Hematopoietic multipotent progenitor cell treated with erythropoietin and hydrocortisone succinate and interleukin-3 and kit ligand, for 6 days (in vitro differentiated cells): Measurements from ENCODE around the gene FADD.
"Not testable (repeated sequence)": the region's sequence is repeated elsewhere in the genome, so short reads cannot be mapped to it uniquely, and the experiment has no call there.

Experiments
- DNase-seq: peaks from one replicate; pipeline ENCODE4 v3.0.0-alpha.2; 2015

FADD gene

DNA sequence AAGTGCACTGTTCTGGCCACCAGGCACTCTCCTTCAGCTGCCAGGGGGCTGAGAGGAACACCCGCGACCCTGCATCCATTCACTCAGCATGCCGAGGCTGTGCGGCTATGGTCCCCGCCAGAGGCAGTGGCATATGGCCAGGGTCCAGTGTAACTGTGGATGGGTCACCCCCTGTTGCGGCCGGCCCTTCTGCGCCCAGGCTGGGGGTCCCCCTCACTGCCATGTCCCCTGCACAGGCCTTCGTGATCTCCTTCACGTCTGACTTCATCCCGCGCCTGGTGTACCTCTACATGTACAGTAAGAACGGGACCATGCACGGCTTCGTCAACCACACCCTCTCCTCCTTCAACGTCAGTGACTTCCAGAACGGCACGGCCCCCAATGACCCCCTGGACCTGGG is 20.8 kb upstream of the FADD start:
- no peak for DNase-seq

DNA sequence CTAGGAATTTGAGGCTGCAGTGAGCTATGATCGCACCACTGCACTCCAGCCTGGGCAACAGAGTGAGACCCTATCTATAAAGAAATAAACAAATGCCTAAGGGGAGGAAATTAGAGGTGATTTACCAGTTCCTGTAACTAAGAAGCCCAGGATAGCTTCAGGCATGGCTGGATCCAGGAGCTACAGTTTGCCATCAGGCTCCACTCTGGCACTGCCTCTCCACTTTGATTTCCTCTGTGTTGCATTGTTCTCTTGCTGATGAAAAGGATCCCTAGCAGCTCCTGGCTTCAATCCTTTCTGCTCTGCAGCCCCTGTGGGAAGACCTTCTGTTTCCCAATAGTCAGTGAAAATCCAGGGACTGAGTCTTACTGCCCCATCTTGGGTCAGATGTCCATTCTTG is 20.1 kb upstream of the FADD start:
- no peak for DNase-seq

DNA sequence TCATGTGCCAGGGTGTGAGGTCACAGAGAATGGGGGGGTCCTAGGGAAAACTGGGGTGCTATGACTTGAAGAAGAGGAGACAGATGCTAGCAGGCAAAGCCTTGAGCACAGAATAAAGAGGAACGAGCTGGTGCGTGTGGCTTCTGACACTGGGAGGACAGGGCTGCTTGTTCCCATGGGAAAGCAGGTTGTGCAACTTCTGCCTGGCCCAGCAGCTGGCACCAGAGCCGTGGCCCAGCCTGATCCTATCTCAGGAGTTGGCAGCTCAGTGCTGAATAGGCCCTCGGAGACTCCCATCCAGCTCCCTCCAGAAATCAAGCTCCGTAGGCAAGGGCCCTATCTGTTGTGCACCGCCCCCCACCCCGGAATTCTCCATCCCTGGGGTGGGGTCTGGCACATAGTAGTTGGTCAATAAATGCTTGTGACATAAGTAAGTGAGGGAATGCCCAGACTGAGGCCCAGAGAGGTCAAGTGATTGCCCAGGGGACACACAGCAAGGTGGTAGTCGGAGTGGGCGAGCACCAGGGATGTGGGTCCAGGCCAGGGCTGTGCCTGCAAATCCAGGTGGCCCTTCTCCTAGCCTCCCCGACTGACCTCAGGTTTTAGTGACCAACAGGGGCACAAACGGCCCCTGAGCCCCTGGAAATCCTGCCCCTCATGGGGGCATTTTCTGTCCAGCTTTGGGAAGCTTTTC is 19.5 kb upstream of the FADD start:
- DNase-seq = no peak

DNA sequence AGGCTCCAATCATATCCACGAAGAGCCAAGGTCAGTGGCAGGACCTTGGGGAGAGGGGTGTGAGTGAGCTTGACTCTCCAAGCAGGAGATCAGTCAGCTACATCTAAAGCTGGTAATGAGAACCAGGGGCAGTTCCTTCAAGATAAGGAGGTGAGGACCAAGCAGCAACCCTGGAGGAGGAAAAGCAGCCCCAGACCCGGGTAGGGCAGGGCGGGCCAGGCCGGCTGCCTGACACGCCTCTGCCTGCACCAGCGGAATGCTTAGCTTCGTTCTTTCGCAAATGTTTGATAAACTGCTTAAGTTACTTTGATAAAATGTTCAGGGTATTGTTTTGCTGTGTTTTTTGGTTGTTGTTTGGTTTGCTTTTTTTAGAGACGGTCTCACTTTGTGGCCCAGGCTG is 18.7 kb upstream of the FADD start:
- no peak for DNase-seq

DNA sequence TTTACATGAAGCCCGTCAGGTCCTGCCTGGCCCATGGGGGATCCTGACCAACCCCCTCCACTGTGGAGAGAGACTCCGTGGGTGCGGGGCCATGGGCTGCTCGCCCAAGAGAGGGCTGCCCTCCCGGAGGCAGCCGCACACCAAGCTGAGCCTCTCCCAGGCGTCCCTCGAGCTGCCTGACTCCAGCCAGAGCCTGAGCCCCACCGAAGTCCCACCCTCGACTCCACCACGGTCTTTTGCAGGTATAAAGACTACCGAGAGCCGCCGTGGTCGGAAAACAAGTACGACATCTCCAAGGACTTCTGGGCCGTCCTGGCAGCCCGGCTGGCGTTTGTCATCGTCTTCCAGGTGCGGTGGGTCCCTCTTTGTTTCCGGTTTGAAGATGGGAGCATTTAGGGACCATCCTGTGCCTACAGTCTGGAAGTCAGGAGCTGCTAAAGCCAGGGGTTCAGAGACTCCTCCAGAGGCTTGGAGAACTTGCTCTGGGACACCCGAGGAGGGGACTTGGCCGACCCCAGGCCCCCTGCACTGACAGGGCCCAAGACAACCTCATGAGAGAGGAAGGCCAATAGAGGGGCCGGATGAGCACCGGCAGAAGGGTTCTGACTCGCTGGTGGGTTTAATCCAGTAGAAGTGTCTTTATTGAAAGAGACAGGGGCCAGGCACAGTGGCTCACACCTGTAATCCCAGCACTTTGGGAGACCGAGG is 17.6 kb upstream of the FADD start:
- no peak for DNase-seq

DNA sequence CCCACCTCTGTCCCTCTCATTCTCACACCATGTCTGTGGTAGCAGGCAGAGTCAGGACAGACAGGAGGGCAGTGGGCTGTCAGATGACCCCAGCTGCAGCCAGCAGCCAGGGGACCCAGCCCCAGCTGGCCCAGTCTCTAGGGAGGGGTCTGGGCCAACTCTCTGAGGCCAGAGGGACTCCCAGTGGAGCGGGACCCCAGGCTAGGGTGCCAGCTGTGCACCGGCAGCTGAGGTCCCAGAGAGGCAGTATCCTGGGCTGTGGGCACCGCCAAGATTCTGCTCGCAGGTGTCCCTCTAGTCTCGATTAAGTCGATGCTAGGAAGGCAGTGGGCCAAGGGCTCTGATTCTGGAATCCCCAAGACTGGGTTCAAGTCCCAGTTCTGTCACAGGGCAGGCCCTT is 16.7 kb upstream of the FADD start:
- DNase-seq = no peak

DNA sequence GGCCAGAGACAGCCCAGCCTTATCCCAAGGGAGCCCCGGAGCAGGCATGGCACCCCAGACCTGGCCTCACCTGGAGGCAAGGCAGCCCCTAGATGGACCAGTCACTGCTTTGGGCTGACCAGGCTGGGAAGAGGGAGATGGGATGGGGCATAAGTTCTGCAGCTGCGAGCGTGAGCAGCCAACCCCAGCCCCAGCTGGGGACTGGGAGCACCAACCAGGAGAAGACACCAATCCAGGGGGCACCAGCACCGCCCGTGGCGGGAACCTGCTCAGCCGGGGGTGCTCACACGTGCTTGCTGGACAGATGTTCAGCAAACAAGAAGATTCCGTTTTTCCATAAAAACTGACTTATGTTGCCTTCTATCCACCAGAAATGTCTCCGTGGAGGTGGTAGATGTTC is 16.2 kb upstream of the FADD start:
- no peak for DNase-seq

DNA sequence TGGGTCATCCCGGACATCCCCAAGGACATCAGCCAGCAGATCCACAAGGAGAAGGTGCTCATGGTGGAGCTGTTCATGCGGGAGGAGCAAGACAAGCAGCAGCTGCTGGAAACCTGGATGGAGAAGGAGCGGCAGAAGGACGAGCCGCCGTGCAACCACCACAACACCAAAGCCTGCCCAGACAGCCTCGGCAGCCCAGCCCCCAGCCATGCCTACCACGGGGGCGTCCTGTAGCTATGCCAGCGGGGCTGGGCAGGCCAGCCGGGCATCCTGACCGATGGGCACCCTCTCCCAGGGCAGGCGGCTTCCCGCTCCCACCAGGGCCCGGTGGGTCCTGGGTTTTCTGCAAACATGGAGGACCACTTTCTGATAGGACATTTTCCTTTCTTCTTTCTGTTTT is 15.3 kb upstream of the FADD start:
- DNase-seq = no peak

DNA sequence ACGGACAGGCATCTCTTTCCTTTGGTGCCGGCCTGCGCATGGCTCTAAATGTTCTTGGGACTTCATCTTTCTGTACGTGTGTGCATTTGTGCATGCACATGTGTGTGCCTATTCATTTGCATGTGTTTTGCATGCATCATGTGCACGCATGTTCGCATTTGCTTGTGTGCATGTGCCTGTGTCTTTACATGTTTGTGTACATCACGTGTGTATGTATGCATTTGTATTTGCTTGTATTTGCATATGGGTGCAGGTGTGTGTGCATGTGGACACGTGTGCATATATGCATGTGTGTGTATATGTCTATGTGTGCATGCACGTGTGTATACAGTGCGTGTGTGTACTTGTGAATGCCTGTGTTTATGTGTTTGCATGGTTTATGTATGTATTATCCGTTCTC is 13.5 kb upstream of the FADD start:
- DNase-seq = no peak

DNA sequence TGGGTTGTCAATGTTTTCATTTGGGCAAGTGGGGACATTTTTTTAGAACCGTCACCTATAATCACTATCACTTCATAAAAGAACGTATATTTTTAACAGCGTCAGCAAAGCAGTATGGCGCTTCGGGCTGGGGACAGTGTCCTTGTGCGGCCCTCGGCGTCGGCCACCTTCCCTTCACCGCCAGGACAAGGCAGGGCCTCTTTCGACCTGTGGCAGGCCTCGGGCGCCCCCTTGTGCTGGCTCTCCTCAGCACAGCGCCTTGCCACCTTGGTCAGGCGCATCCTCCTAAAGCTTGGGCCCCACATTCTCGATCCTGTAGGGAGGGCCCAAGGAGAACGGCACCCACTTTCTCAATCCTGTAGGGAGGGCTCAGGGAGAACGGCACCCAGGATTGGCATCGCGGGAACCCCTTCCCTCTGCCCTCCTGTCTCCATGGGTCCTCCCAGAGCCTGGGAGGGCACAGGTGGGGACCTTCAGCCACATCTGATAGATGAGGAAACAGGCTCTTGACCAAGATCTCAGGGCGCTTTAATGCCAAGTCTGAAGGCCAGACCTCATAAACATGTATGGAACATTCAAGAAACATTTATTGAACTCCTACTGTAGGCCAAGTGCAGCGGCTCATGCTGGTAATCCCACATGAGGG is 11.5 kb upstream of the FADD start:
- DNase-seq = peak; percentile 80

DNA sequence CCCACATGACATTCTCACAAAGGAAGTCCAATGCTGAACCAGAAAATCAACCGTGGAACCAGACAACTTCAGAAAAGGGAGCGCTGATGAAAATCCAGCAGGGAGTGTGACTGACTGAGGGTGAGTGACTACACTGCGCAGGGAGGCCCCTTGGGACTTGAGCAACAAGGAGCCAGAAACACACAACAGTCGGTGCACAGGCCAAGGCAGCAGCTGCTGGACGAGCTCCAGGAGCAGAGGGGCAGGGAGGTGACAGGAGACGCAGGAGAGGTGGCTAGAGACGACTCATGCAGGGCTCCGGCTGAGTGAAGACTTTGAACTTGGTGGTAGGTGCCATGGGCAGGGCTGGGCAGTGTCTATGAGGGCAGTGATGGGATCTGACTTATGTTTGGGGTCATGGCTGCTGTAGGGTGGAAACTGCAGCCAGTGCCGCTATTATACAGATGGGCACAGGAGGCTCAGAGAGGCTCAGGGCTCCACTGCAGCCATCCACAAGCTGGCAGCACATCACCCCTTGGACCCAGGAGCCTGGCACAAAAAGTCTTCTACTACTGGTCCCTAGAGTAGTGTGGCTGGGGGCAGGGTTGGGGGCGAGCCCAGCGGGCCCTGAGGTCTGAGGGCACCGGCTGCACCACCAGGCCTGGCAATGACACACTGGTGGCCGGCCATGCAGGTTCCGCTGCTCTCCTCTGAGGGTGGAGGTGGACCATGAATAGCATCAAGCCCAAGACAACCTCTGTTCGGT is 10.3 kb upstream of the FADD start:
- no peak for DNase-seq

DNA sequence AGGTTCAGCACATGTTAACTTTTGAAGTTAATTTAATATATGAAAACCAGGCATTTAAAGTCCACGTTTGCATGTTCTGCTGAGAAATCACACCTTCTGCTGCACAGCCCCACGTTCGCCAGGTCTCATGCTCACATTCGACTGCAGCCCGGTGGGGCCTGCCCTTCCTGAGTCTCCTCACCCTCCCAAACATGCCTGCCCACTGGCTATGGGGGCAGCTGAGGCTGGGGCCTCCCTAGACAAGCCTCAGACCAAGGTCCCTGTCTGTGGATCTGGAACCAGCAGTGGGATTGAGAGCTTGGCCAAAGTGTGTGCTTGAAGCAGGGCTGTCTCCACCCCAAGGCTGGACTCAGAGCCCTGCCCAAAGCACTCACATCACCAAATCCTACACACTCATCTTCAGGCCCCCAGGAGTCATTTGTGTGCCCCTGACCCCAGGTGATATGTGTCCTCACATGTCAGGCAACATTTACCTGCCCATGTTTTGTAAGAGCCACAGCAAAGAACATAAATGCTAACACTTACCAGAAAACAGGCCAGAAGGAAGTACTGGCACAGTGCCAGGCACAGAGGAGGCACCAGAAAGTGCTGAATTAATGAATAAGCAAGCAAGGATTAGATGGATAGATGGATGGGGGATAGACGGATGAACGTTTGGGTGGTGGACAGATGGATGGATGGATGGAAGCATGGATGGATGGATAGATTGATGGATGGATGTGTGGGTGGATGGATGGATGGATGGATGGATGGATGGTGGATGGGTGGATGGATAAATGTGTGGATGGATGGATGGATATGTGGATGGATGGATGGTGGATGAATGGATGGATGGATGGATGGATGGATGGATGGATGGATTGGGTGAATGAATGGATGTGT is 9.4 kb upstream of the FADD start:
- no peak for DNase-seq

DNA sequence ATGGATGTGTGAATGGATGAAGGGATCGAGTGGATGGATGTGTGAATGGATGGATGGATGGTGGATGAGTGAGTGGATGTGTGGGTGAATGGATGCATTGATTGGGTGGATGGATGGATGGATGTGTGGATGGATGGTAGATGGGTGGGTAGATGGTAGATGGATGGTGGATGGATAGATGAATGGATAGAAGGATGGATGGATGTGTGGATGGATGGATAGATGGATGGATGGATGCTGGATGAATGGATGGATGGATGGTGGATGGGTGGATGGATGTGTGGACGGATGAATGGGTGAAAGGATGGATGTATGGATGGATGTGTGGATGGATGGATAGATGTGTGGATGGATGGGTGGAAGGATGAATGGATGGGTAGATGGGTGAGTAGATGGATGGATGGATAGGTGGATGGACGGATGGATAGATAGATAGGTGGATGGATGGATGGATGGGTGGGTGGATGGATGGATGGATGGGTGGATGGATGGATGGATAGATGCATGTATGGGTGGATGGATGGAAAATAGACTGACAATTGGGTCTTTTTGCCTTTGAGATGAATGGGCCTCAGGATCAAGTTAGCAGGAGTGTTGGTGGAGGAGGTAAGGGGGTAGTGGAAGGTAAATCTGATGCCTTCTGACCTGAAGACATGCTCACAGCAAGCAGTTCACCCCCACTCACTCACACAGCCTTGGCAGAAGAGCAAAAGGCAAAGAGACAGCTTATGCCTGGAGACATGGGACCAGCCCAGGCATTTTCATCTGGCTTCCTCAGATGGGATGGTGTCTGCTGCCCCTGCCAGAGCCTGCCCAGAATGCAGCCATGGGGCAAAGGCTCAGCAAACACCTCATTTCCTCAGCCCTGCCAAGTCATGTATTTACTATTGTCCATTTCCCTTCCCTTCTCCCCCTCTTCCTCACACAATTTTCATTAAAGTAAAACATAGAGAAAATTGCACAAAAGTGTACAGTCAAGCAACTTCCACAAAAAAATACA is 8.0 kb upstream of the FADD start:
- no peak for DNase-seq

DNA sequence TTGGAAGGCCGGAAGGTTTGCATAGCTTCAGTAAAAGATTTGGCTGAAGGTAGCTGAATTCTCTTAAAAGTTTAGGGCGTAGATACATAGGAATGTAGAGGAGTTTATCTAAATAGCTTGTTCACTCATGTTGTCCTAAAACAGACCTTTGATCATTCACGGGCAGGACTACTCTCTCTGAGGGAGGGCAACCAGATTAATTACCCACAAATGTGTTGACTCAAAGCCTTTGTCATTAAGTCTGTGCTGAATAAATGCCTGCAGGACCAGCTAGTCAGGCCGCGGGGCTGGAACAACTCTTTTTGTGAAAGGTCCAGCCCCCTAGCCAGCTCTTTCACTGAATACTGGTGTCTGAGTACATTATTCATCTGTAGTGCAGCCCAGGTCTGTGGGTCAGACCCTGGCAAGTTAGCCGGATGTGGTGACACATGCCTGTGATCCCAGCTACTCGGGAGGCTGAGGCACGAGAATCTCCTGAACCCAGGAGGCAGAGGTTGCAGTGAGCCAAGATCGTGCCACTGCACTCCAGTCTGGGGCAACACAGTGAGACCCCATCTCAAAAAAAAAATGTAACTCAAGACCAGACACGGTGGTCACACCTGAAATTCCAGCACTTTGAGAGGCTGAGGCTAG is 2.8 kb upstream of the FADD start:
- no peak for DNase-seq

DNA sequence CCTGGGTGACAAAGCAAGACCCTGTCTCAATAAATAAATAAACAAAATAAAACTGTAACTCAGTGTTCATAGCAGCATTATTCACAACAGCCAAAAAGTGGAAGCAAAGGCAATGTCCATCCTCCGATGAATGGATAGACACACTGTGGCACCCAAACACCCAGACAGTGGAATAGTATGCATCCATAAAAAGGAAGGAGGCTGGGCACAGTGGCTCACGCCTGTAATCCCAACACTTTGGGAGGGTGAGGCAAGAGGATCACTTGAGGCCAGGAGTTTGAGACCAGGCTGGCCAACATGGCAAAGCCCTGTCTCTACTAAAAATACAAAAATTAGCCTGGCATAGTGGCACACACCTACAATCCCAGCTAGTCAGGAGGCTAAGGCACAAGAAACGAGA is 2.0 kb upstream of the FADD start:
- DNase-seq = not testable (repeated sequence)

DNA sequence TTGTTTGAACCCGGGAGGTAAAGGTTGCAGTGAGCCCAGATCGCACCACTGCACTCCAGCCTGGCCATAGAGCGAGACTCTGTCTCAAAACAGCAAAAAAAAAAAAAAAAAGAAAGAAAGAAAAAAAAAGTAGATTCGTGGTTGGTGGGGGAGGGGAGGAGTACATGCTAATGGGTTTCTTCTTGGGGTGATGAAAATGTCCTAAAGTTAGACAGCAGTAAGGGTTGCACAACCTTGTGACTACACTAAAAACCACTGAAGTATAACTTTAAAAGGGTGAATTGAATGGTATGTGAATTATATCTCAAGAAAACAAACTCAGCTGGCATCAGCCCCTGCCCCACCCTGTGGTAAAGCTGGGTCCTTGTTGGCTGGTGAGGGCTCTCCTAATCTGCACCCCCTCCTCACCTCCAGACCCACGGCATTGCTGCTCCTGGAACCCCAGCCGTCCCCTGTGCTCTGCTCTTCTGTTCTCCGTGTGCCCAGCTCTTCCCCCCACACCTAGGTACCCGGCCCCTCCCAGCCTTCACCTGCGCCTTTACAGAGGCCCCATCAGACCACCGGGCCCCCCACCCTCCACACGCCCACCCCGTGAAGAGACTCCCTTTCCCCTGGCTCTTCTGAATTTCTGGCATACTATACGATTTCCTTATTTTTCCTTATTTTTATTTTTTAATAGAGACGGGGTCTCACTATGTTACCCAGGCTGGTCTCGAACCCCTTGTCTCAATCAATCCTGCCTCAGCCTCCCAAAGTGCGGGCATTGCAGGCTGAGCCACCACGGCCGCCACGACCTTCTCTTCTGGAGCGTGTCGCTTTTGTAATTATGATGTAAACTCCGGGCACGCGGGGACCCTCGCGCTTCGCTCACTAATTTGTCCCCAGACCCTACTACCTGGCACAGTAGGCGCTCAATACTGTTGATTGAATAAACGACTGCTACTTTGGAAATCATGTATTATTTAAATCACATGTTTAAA is 924 bp upstream of the FADD start:
- peak; percentile 85 for DNase-seq

DNA sequence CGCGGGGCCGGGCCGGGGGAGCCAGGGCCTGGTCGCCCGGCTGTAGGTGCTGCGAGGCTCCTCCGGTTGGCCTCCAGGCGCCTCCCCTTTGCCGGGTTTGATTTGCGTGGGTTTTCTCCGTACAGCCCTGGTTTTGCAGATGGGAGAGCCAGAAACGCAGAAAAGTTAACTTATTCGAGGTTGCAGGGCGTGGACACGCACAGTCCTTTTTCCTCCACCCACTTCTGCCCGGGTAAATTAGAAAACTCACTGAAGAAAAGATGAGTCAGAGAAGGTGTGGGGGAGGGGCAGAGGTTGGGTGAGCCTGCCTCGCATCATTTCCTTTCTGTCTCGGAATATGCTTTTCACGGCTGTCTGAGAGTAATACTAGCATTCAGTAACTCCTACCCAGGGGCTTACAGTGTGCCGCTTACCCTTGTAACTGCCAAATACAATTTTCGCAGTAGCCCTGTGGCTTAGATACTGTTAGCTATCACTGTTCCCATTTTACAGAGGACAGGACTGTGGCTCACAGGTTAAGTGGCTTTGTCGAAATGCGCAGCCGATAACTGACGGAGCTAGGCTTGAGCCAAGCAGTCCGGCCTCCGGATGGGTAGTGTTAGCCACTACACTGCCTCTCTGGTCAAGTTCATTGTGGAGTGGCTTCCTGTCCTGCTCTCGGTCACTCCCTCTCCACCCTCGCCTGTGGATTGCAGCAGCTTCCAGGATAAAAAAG is 812 bp downstream of the FADD start:
- peak; percentile 95 for DNase-seq

DNA sequence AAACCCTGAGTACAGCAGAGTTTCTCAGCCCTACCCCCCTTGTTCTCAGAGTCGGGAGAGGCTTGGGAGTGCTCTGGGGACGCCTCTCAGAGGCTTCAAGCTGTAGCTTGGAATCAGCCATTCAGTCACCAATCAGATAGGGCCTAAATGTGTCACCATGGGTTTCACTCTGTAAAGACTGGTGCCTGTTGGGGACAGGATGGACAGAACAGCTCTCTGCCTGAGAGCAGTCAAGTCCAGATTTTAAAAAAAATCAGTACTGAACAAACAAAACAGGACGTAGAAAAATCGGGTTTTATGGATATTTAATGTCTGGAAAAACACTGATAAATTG is 1.3 kb downstream of the FADD start:
- peak; percentile 60 for DNase-seq
